Measurements from ENCODE around the gene PARP11.

Gene PARP11

GRCh38 chr12:3772380-3772779 lies 100.8 kb downstream of the PARP11 start:
- no peak for DNase-seq (ENCODE audit: low read depth in 2 of 2)

GRCh38 chr12:3771853-3772252 lies 101.3 kb downstream of the PARP11 start:
- DNase-seq (ENCODE audit: low read depth in 2 of 2) = no peak

- DNase-seq (ENCODE audit: low read depth in 2 of 2) = no peak
These were observed 102.3 kb downstream of the PARP11 start for GRCh38 chr12:3770891-3771290.

- DNase-seq (ENCODE audit: low read depth in 2 of 2) = no peak
These were observed 104.2 kb downstream of the PARP11 start for GRCh38 chr12:3768911-3769447.

GRCh38 chr12:3761116-3761735 lies 112.0 kb downstream of the PARP11 start:
- no peak for DNase-seq (ENCODE audit: low read depth in 2 of 2)

- DNase-seq (ENCODE audit: low read depth in 2 of 2) = no peak
These were observed 113.3 kb downstream of the PARP11 start for GRCh38 chr12:3759878-3760277.
